GM12874 (cell line): ENCODE results near the gene HEYL.

Source experiments
- CTCF ChIP-seq: IDR thresholded peaks from 2 replicates; pipeline ENCODE4 v1.5.1; 2011; ENCODE audit warnings: low read depth, mild to moderate bottlenecking, control low read depth, low read length, moderate library complexity; ENCODE audit not compliant: insufficient read depth

HEYL gene

GRCh38 chr1:39675220-39675619 lies 35.8 kb upstream of the HEYL start:
- no peak for TF ChIP-seq CTCF

- no peak for TF ChIP-seq CTCF
Observed at GRCh38 chr1:39673215-39673614, 33.8 kb upstream of the HEYL start.

- peak; percentile 80 for TF ChIP-seq CTCF
Observed at GRCh38 chr1:39672551-39672947, 33.1 kb upstream of the HEYL start.

GRCh38 chr1:39671793-39672550 lies 32.5 kb upstream of the HEYL start, which contains the start of gene NT5C1A:
Gene NT5C1A (minus strand): TSS chr1:39672107. CDS start chr1:39672038, 69 bp downstream.
- TF ChIP-seq CTCF, result no peak

- TF ChIP-seq CTCF, result no peak
Observed at GRCh38 chr1:39671433-39671792, 32.0 kb upstream of the HEYL start.

- no peak for TF ChIP-seq CTCF
Observed at GRCh38 chr1:39670689-39671088, 31.2 kb upstream of the HEYL start.

- TF ChIP-seq CTCF, result no peak
Observed at GRCh38 chr1:39668894-39669293, 29.5 kb upstream of the HEYL start.

- no peak for TF ChIP-seq CTCF
Observed at GRCh38 chr1:39668111-39668510, 28.7 kb upstream of the HEYL start.
